ENCODE results near the gene NFIB. TPM values are rescaled to one million over a fixed set of nuclear protein-coding genes. Genes with fewer than 3 reads are reported as not detected.

NFIB gene
- total RNA-seq, 4 donors from 2014 or later: 24.0 to 40.9 (median 30.6) TPM

DNA sequence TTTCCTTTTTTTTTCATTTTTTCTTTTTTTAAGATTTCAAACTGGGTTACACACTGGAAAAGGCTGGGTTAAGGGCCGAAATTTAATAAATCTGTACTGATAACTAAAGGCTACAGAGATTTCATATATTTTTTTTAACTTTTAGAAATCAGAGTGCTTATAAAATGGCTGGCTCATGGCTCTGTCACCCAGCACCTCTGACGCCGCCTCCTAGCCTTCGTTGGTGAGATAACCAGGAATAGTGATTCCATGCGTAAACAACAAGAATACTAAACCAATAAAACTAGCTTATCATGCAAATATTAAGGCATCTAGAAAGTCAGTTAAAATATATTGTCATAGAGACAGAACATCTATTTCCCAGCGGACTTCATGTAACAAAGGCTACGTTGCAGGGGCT, 226.4 kb downstream of the NFIB start:
- DNase-seq (no peak), ATAC-seq (no peak)
- TF ChIP-seq POLR2A (IDR thresholded peaks at IDR 0.05): no peak
- TF ChIP-seq, protein P1, sequence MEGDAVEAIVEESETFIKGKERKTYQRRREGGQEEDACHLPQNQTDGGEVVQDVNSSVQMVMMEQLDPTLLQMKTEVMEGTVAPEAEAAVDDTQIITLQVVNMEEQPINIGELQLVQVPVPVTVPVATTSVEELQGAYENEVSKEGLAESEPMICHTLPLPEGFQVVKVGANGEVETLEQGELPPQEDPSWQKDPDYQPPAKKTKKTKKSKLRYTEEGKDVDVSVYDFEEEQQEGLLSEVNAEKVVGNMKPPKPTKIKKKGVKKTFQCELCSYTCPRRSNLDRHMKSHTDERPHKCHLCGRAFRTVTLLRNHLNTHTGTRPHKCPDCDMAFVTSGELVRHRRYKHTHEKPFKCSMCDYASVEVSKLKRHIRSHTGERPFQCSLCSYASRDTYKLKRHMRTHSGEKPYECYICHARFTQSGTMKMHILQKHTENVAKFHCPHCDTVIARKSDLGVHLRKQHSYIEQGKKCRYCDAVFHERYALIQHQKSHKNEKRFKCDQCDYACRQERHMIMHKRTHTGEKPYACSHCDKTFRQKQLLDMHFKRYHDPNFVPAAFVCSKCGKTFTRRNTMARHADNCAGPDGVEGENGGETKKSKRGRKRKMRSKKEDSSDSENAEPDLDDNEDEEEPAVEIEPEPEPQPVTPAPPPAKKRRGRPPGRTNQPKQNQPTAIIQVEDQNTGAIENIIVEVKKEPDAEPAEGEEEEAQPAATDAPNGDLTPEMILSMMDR (IDR thresholded peaks at IDR 0.05 in 4 of 5, conservative IDR thresholded peaks at IDR 0.05 in 1 of 5): no peak
- H3K4me1 ChIP-seq: peaks cover 14 to 21% of the 10 kb centered on the region in 2 donors
- H3K27ac ChIP-seq: no peak overlapping the region
- in situ Hi-C loops (cut with MboI; ENCODE audit: low sequenced_read_pairs in 4 of 4) (loop anchor here in 1 of 4 donors (25.0 kb wide), 1 partner anchor 650 kb away; no protein-coding TSS in a partner anchor), intact Hi-C loops (cut with DNase I; ENCODE audit: low total_unique reads) (no loop called here)
- peaks cover 0 to 8% of the 10 kb centered on the region in 2 donors for H3K36me3 ChIP-seq
- no peaks in the 10 kb centered on the region for H3K27me3 ChIP-seq
- no peaks in the 10 kb centered on the region for H3K9me3 ChIP-seq
- no peak overlapping the region for H3K4me3 ChIP-seq

DNA sequence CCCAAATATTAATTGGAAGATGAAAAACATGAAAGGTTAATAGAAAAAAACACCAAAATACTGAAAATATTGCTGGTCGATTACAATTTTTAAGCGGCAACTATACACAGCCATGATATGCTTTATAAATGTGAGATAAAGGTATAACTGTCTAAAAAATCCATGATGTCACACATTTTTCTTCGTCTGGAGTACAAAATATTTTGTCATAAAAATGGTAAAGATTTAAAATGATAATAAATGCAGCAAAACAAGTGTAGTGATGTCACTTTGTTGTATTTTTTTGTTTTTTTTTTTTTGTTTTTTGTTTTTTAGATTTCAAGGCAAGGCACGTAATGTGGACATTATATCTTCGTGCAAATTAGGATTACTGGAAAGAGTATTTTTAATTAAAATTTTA, 227.4 kb downstream of the NFIB start:
- Histone ChIP-seq H3K36me3 (peaks cover 0 to 8% of the 10 kb centered on the region in 2 donors), H3K4me1 (peaks cover 14 to 21% of the 10 kb centered on the region in 2 donors), H3K9me3 (no peaks in the 10 kb centered on the region), H3K27me3 (no peaks in the 10 kb centered on the region), H3K27ac (no peak overlapping the region), H3K4me3 (no peak overlapping the region)
- in situ Hi-C loops (cut with MboI; ENCODE audit: low sequenced_read_pairs in 4 of 4): loop anchor here in 1 of 4 donors (25.0 kb wide), 1 partner anchor 649 kb away; no protein-coding TSS in a partner anchor
- ATAC-seq: no peak
- TF ChIP-seq, protein P1 (IDR thresholded peaks at IDR 0.05 in 4 of 5, conservative IDR thresholded peaks at IDR 0.05 in 1 of 5): no peak
- no peak for TF ChIP-seq POLR2A (IDR thresholded peaks at IDR 0.05)
- intact Hi-C loops (cut with DNase I; ENCODE audit: low total_unique reads): no loop called here
- no peak for DNase-seq

DNA sequence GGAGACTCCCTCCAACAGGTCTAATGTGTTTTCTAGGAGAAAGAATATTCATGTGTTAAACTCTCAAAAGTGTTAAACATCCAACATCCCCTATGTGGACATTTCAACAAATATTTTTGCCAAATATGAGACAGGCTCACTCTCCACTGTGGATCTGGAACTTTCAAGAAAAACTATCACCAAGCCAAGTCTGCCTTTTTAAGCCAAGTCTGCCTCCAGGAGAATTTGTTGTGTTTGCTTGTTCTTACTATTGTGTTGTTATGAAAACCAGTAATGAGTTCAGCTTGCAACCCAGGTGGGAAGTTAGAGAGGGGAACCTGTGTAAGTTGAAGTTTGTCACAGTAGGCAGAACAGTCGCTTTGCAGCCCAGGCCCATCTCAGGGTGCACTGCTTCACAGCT, 228.1 kb downstream of the NFIB start:
- intact Hi-C loops (cut with DNase I; ENCODE audit: low total_unique reads) (no loop called here), in situ Hi-C loops (cut with MboI; ENCODE audit: low sequenced_read_pairs in 4 of 4) (loop anchor here in 1 of 4 donors (25.0 kb wide), 1 partner anchor 649 kb away; no protein-coding TSS in a partner anchor)
- no peaks in the 10 kb centered on the region for H3K27me3 ChIP-seq
- peaks cover 13 to 19% of the 10 kb centered on the region in 2 donors for H3K4me1 ChIP-seq
- H3K27ac ChIP-seq: no peak overlapping the region
- DNase-seq (no peak), ATAC-seq (no peak)
- H3K4me3 ChIP-seq: no peak overlapping the region
- H3K36me3 ChIP-seq: peaks cover 0 to 8% of the 10 kb centered on the region in 2 donors
- TF ChIP-seq, protein P1 (IDR thresholded peaks at IDR 0.05 in 4 of 5, conservative IDR thresholded peaks at IDR 0.05 in 1 of 5): no peak
- TF ChIP-seq POLR2A (IDR thresholded peaks at IDR 0.05): no peak
- no peaks in the 10 kb centered on the region for H3K9me3 ChIP-seq

DNA sequence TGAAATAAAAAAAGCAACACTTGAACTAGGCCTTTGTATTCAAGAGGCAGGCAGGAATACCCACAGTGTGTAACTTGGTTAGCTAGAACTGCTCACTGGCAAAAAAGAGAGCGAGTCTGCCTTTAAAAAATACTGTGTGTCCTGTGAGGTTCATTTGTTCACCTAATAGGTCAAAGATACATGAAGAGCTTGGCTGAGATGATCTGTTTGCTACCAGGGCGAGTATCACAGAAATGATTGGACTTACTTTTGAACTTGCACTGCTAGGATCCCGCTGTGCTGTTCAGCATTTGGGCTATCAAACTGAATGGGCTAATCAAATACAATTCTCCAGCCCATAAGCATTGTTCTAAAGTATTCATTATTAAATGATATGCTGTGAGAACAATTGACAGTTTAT, 229.1 kb downstream of the NFIB start:
- H3K27me3 ChIP-seq: no peaks in the 10 kb centered on the region
- no peak overlapping the region for H3K27ac ChIP-seq
- H3K4me1 ChIP-seq: peaks cover 8 to 9% of the 10 kb centered on the region in 2 donors
- H3K9me3 ChIP-seq: no peaks in the 10 kb centered on the region
- intact Hi-C loops (cut with DNase I; ENCODE audit: low total_unique reads): no loop called here
- in situ Hi-C loops (cut with MboI; ENCODE audit: low sequenced_read_pairs in 4 of 4): loop anchor here in 1 of 4 donors (25.0 kb wide), 1 partner anchor 648 kb away; no protein-coding TSS in a partner anchor
- ATAC-seq (no peak), DNase-seq (no peak)
- no peak overlapping the region for H3K4me3 ChIP-seq
- H3K36me3 ChIP-seq: peaks cover 0 to 8% of the 10 kb centered on the region in 2 donors
- no peak for TF ChIP-seq POLR2A (IDR thresholded peaks at IDR 0.05)
- TF ChIP-seq, protein P1 (IDR thresholded peaks at IDR 0.05 in 4 of 5, conservative IDR thresholded peaks at IDR 0.05 in 1 of 5): no peak

DNA sequence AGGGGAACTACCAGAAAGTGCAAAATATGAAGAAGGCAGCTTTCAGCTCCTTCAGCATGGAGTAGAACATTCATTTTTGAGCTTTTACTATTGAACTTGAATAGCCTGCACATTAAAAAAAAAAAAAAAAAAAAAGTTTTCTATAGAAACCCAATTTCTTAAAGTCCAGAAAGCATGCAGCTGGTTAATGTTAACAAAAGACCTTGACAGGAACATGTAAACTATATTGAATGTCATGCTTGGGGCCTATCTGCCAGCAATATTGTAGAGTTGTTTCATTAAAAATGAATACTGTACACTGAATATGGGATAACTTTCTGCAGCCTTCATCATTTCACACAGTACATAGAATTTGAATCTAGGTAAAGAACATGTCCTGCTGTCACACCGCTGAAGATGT, 230.6 kb downstream of the NFIB start:
- ATAC-seq (no peak), DNase-seq (no peak)
- Histone ChIP-seq H3K36me3 (peaks cover 0 to 8% of the 10 kb centered on the region in 2 donors), H3K27me3 (no peaks in the 10 kb centered on the region), H3K9me3 (no peaks in the 10 kb centered on the region), H3K4me3 (no peak overlapping the region), H3K4me1 (no peaks in the 10 kb centered on the region), H3K27ac (no peak overlapping the region)
- in situ Hi-C loops (cut with MboI; ENCODE audit: low sequenced_read_pairs in 4 of 4): loop anchor here in 1 of 4 donors (25.0 kb wide), 1 partner anchor 646 kb away; no protein-coding TSS in a partner anchor
- no peak for TF ChIP-seq POLR2A (IDR thresholded peaks at IDR 0.05)
- TF ChIP-seq, protein P1 (IDR thresholded peaks at IDR 0.05 in 4 of 5, conservative IDR thresholded peaks at IDR 0.05 in 1 of 5): no peak
- intact Hi-C loops (cut with DNase I; ENCODE audit: low total_unique reads): no loop called here
